Stimulated activated CD8-positive, alpha-beta memory T cell treated with anti-CD3 and anti-CD28 coated beads, Interleukin-7, amount 100 ng/mL, for 4 hours (primary cell): Measurements from ENCODE around the gene SFTPB.
A peak's percentile ranks its signal among the peaks of the same experiment; 100 is the strongest.

Experiments used
- DNase-seq, 2 donors: peaks; one replicate each; pipeline ENCODE4 v3.0.0-alpha.2; 2020; ENCODE audit warnings: low read depth in 2 of 2

The SFTPB gene

GRCh38 chr2:85702800-85703199 is 34.8 kb upstream of the SFTPB start:
- DNase-seq, result no peak

- no peak for DNase-seq
Observed at GRCh38 chr2:85702172-85702571, 34.2 kb upstream of the SFTPB start.

GRCh38 chr2:85699325-85699724 is 31.3 kb upstream of the SFTPB start:
- no peak for DNase-seq

GRCh38 chr2:85698880-85699254 is 30.9 kb upstream of the SFTPB start:
- DNase-seq, result no peak

- DNase-seq, result no peak
Observed at GRCh38 chr2:85698184-85698879, 30.3 kb upstream of the SFTPB start.

GRCh38 chr2:85697716-85698115 is 29.7 kb upstream of the SFTPB start:
- DNase-seq, result no peak

GRCh38 chr2:85697096-85697495 is 29.1 kb upstream of the SFTPB start:
- DNase-seq, result no peak

GRCh38 chr2:85695691-85696668 is 28.0 kb upstream of the SFTPB start:
- DNase-seq, result no peak

- DNase-seq, result no peak
Observed at GRCh38 chr2:85695121-85695520, 27.1 kb upstream of the SFTPB start.

- DNase-seq, result no peak
Observed at GRCh38 chr2:85694052-85695025, 26.3 kb upstream of the SFTPB start, which contains the start of gene GNLY. TSS of gene GNLY (plus strand) at chr2:85694358. CDS start at chr2:85694419, 61 bp downstream.

GRCh38 chr2:85692039-85692645 is 24.1 kb upstream of the SFTPB start:
- DNase-seq, result no peak

- DNase-seq, result no peak
Observed at GRCh38 chr2:85690932-85691331, 22.9 kb upstream of the SFTPB start.

- no peak for DNase-seq
Observed at GRCh38 chr2:85684806-85685205, 16.8 kb upstream of the SFTPB start.

GRCh38 chr2:85684380-85684779 is 16.4 kb upstream of the SFTPB start:
- DNase-seq, result no peak

GRCh38 chr2:85682378-85682777 is 14.4 kb upstream of the SFTPB start:
- no peak for DNase-seq

- no peak for DNase-seq
Observed at GRCh38 chr2:85681776-85682175, 13.8 kb upstream of the SFTPB start.

- no peak for DNase-seq
Observed at GRCh38 chr2:85681372-85681763, 13.4 kb upstream of the SFTPB start.

GRCh38 chr2:85680707-85681371 is 12.8 kb upstream of the SFTPB start:
- no peak for DNase-seq

- peak; percentile 40 to 55 for DNase-seq
Observed at GRCh38 chr2:85678794-85679672, 11.0 kb upstream of the SFTPB start.

- no peak for DNase-seq
Observed at GRCh38 chr2:85678377-85678776, 10.4 kb upstream of the SFTPB start.
